HG03354 (cell line): ENCODE measurements around the gene TAGLN3.

Source experiments
- ATAC-seq: cut with Tn5 transposase; IDR thresholded peaks from one replicate; pipeline ENCODE4 v1.9.1; 2021; ENCODE audit warnings: mild to moderate bottlenecking; ENCODE audit not compliant: unreplicated experiment, poor library complexity, severe bottlenecking

The TAGLN3 gene

DNA sequence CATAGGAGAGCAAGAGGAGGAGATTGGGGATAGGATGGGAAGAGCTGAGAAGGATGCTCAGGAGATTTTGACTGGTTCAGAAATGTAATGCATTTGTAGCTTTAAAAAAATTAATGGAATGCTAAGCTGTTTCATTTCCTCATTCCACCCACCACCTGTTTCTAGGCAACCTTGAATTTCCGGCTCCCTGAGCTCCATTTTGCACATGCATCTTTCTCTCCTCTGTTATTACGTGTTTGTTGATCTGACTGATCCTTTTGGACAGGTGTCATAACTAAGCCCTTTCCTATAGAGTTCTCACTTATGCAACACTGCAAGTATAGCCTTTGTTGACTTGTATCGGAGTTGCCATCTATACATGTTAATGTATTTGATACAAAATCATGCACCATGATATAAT is 40.1 kb downstream of the TAGLN3 start:
- peak; percentile 51 for ATAC-seq

DNA sequence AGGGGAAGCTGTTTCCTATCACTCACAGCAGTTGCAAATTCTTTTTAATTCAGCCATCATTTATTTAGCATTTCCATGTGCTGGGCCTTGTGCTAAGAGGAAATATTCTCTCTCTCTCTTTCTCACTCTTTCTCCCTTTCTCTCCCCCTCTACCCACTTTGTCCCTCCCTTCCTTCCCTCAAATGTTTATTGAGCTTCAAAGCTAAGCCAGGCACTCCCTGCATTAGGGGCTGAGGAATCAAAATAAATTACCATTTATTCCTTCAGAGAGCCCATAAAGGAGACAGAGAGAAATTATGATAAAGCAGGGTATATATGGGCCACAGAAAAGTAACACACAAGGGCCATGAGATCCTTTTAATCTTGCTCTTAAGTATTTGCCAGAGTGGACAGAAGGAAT is 42.6 kb downstream of the TAGLN3 start:
- no peak for ATAC-seq

GRCh38 chr3:112042842-112043280 is 44.1 kb downstream of the TAGLN3 start:
- ATAC-seq: no peak

- ATAC-seq: peak; percentile 96
These were observed 45.0 kb downstream of the TAGLN3 start for GRCh38 chr3:112043621-112044201.

GRCh38 chr3:112046599-112046998 is 47.9 kb downstream of the TAGLN3 start:
- ATAC-seq: no peak

GRCh38 chr3:112047264-112047663 is 48.5 kb downstream of the TAGLN3 start:
- no peak for ATAC-seq

DNA sequence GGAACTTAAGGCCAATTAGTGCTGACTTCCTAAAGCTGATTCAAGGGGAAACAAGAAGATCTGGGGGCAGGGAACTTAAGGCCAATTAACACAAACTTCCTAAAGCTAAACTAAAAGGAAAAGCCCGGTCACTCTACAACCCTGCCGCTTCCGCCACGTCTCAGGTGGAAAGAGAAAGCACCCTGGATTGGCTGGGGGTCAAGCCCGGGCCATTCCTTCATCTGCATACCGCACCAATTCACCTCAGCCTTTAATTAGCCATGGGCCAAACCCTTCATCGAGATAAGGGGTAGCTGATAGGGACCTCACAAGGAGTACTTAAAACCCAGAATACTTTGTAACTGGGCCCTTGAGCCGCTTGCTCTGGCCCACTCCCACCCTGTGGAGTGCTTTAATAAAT is 50.2 kb downstream of the TAGLN3 start:
- no peak for ATAC-seq

GRCh38 chr3:112053229-112053628 is 54.5 kb downstream of the TAGLN3 start:
- ATAC-seq: no peak

DNA sequence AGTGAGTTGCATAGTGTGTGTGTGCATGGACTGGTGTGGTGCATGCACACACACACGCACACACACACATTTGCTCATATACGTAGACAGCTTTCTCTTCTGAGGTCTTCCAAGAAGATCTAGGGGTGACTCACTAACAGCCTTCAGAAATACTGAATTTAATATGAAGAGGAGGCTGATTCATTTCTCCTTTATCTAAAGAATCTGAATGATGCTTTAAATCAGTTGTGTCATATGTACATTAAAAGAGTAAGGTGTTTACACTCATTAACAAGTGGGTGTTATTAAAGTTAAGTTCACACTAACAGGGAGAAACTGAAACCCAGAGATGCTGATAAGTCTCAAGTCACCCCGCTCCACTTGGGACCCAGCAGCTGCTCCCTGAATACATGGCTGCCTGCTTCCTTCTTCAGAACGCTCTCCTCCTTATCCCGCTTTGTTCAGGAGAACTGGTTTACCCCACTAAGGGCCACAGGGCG is 57.8 kb downstream of the TAGLN3 start:
- ATAC-seq: no peak

GRCh38 chr3:112059497-112059896 is 60.8 kb downstream of the TAGLN3 start:
- no peak for ATAC-seq

DNA sequence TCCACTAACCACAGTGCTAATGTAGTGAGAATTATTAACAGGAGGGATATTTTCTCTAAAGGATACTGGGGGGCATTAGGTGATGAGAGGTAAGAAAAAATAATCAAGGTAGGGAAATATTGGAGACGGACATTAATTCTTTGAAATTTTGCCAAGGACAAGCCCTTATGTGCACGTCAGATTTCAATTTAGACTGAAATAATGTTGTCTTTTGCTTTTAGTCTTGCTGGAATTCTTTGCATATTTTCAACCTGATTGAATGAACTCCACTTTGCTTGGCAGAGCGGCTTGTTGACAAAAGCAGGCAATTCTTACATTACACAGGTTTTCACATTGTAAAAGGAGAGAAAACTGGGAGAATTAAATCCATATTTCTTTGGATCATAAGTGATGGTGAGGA is 62.4 kb downstream of the TAGLN3 start:
- no peak for ATAC-seq
